Endothelial cell of hepatic sinusoid (primary cell): Measurements from ENCODE around the gene ABCA9.
"Not testable (repeated sequence)": the region's sequence is repeated elsewhere in the genome, so short reads cannot be mapped to it uniquely, and the experiment has no call there.

Experiments used
- in situ Hi-C: cut with HindIII; loops from 2 replicates; pipeline ENCODE4 v1.10.0; 2017; ENCODE audit warnings: low sequenced_read_pairs

Gene ABCA9

DNA sequence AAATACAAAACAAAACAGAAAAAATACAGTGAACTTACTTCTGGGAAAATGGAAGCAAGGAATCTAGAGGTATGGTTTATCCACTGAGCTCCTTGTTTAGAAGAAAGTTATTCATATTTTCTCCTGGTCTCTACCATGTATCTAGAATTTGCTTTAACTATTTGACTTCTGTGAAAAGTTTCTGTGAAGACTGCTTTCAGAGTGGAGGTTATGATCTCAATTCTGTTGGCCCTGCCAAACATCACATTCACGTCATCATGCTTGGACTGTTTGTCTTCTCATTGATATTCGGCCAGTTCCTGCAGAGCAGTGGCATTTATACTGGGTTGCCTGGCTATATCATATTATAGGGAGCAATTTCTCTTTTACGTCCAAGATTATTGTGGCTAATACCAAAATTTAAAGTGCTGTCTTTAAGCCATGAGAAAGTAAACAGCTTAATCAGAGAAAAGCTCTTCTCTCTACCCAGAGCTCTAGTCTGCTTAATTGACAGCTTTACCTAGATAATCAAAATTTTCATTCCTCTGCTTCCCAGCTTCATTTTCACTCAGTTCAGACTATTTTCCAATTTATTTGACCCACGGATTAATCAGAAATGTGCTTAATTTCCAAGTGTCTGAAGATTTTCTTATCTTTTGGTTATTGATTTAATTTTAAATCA is 105.4 kb downstream of the ABCA9 start, which contains the start of gene ABCA8:
TSS of gene ABCA8 (minus strand) at position 212 of the 661 bp plus-strand sequence. CDS start 13,358 bp downstream, outside the sequence.
- in situ Hi-C loops, result no loop called here

DNA sequence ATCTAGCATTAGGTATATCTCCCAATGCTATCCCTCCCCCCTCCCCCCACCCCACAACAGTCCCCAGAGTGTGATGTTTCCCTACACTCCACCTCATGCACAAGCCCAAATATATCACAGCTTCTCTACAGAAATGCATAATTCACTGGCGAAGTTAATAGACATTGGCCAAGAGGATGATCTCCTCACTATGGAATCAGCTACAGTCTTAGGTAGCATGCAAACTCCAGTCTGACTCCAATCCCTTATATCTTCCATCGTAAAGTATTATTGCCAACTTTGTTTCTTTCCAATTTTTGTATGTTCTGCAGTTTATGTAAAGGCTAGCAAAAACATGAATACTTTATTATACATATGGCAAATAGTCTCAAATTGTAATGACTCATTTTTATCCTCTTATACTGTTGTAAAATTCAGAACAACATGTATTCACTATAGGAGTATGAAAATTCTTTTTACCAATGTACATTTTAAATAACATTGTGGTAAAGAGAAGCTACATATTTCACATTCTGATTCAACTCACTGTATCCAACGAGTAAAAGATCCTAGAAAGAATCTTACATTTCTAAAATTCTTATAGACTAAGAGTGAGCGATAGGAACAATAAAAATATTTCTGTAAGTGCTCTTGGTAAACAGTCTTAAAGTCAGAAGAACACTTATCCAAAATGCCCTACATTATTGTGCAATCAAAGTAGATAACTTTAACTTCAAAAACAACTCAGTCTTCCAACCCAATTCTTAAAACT is 106.4 kb downstream of the ABCA9 start:
- in situ Hi-C loops, result no loop called here

DNA sequence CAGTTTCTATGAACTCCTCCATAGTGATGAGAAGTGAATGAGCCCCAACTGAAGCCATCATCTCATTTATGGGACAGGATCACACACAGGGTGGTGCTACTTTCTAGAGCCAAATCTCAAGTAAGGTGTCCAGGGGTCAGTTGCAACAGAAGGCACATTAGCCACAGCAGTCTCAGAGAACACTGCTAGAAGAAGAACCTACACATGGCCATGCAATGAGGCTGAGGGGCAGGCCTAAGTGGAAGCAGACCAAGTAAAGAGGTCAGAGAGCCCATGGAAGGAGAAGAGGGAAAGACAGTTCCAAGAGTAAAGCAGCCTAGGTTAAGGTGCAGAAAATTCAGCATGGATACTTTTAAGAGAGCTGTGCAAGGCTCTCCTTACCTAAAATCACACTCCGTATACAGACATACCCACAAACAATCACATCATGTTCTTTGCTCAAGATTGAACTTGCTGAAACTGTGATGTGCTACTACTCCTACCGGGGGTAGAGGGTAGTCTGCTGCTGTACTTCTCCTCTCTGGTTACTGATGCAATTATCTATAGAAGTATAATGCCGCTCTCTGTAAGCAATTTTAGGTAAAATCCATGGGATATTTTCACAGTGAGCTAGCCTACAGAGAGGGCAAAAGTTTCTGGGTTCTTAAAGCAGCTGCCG is 107.3 kb downstream of the ABCA9 start:
- in situ Hi-C loops, result no loop called here

DNA sequence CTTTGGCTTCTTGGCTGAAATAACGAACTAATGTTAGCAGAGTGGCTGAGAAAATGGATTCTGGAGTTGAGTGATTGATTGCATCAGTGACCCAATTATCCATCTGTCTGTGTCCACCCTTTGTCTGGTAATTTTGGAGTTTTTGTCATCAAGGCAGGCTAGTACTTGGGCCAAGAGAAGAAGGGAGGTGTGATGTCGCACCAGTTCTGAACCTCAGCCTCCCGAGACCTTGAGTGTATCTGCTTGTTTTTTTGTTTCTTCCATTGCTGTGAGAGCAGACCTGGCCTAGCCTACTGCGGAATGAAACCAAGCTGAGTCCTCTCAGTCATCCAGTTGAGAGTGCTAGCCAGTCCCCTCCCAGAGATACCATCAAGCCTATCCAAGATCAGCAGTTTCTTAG is 110.0 kb downstream of the ABCA9 start:
- in situ Hi-C loops, result no loop called here

DNA sequence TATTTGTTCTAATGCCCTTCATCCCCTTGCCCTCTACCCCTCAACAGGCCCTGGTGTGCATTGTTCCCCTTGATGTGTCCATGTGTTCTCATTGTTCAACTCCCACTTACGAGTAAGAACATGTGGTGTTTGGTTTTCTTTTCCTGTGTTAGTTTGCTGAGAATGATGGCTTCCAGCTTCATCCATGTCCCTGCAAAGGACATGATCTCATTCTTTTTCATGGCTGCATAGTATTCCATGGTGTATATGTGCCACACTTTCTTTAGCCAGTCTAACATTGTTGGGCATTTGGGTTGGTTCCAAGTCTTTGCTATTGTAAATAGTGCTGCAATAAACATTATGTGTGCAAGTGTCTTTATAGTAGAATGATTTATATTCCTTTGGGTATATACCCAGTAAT is 112.9 kb downstream of the ABCA9 start:
- in situ Hi-C loops, result not testable (repeated sequence)

DNA sequence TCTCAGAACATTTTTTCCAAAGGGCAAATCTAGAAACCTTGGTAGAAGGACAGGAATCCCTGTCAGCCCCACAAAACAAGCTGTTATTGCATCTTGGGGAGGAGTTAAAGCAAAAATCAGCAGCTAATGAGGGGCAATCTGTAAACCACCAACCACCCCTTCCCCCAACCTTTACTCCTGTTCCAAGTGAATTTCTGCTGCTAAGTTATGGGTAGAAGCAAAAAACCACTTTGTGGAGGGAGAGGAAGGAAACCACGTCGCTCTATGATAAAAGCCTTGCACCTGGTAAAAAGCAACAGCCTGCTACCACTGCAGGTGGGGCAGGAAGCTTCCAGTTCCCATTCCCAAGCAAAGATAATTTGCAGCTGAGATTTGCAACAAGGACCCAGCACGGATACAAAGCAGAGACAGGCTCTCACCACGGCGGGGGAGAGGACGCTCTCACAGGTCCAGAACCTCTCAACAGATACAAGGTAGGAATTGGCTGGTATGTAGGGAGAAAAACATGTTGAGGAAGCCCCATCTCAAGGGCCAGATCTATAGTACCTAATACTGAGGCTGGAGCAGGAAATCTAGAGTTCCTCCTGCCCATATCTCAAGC is 116.2 kb downstream of the ABCA9 start:
- in situ Hi-C loops, result loop anchor here (5.0 kb wide), 1 partner anchor 48 kb away; no protein-coding TSS in a partner anchor

DNA sequence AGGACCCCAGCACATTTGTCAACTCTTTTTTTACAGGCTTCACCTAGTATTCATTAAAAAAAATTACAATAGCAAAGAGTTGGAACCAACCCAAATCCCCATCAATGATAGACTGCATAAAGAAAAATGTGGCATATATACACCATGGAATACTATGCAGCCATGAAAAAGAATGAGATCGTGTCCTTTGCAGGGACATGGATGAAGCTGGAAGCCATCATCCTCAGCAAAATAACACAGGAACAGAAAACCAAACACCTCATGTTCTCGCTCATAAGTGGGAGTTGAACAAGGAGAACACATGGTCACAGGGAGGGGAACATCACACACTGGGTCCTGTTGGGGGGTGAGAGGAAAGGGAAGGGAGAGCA is 116.9 kb downstream of the ABCA9 start:
- in situ Hi-C loops, result loop anchor here (5.0 kb wide), 1 partner anchor 49 kb away; no protein-coding TSS in a partner anchor

DNA sequence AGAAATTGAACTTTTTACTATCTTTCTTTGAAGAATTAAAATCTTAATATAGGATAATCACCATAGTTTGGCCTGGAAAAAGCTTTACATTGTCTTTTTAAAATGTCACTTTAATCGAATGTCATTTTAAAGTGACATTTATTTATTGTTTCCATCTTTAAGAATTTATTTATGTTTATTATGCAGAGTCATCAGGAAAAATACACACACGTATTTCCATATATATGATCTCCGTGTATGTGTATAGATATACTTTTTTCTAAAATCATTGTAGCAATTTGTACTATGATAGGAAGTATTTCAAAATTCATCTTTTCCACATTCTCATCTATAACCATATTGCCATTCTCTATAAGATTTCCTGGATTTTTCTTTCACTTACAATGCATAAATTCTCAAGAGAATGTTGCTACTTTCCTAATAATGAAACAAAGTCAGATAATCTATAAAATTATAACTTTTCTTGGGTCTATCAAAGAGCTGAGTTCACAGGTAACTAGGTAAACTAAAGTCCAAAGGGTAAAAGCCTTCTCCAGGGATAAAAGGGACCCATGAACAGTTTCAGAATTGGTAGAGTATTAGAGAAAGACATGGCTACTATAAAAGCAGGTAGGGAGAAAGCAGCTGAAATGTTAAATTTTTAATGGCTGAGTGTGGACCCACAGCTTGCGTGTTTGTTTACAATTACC is 117.5 kb downstream of the ABCA9 start:
- in situ Hi-C loops, result loop anchor here (5.0 kb wide), 1 partner anchor 49 kb away; no protein-coding TSS in a partner anchor

DNA sequence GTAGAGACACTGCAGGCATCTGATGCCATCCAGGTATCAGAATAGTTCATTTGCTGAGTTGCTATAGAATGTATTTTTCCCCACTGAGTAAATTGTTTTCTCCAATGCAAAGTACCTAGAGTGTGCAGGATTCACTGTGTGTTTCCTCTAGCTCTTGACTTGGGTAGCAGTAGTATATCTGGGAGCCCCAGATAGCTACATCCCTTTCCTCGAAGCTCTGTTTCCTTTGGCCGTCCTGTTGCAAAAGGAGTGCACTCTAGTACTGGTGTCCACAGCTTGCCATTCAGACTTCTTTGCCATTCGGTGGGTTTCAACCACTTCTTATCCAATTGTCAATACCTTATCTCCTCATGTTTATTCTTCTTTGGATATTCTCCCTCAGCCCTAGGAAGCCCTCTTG is 118.3 kb downstream of the ABCA9 start:
- in situ Hi-C loops, result loop anchor here (5.0 kb wide), 1 partner anchor 50 kb away; no protein-coding TSS in a partner anchor

DNA sequence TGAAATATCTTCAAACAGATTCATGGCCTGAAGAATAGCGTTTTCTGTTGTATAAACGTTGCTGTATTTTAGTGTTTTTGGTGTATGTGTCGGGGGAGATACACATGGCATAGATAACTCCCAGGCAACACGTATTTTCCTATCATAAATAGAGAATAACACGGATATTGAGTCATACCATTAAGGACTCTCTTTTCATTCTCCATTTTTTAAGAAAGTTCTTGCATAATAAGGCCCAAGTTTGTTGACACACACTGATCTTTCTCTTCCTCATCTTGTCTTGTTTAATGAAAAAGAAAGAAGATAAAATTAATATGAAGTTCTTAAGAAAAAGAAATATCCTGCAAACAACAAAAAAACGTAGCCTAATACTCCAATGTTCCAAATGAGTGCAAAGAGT is 119.0 kb downstream of the ABCA9 start:
- in situ Hi-C loops, result loop anchor here (5.0 kb wide), 1 partner anchor 51 kb away; no protein-coding TSS in a partner anchor

DNA sequence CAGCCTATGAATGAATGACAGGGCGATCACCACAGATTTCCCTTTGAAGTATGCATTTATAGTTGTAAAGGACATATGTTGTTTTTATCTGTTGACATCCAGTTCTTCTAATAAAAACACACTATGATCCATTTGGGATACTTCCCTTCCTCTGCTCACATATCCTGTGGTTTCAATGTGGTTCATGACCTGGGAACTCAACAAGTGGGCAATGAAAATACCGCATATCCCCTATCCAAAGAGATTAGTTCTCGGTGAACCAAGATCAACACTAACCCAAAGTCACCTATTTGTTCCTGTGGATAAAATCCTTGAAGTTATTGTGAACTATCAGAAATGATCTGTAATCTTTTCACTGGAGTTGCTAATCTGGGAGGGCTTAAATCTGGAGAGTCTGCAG is 121.5 kb downstream of the ABCA9 start:
- in situ Hi-C loops, result no loop called here

DNA sequence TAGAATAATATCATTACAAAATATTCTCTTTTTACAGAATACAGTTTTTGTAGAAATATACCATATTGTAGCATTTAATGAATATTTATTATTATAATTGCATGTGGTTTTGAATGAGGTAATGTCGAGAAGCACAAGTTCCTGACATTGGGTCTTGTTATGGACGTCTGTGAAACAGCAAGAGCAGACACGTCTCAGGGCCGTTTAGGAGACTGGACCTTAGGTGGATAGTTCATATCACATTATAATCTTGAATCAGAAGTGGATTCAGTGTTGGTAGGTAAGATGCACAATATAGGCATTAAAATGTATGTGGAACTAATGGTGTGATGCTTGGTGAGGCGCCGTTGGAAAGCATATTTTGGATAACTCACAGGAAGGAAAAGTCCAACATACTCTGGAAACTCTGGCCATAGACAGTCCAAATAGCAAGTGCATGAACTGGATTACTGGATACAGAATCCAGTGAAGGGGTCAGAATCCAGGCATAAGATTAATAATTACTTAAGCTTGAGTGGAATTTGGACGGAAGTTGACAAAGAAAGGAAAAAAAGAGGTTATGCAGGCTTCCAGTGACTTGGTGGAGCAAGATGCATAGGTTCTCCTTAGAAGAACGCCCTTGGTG is 122.7 kb downstream of the ABCA9 start:
- in situ Hi-C loops, result no loop called here

DNA sequence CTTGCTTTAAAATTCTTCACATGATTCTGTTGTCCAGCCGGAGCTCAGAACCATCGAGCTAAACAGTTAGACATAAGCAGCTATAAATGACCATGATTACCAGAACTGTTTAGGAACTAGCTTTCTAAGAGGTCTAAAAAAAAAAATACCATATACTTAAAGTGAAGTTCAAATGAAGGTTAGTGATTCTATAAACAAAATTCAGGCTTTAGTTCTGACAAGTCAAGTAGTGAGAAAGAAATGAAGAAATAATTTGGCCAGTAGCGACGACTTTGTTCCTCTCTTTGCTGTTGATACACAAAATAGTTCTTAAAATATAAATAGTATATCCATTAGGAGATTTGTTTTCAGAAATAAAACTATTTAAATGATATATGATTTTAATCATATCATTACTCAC is 133.2 kb downstream of the ABCA9 start:
- in situ Hi-C loops, result no loop called here

DNA sequence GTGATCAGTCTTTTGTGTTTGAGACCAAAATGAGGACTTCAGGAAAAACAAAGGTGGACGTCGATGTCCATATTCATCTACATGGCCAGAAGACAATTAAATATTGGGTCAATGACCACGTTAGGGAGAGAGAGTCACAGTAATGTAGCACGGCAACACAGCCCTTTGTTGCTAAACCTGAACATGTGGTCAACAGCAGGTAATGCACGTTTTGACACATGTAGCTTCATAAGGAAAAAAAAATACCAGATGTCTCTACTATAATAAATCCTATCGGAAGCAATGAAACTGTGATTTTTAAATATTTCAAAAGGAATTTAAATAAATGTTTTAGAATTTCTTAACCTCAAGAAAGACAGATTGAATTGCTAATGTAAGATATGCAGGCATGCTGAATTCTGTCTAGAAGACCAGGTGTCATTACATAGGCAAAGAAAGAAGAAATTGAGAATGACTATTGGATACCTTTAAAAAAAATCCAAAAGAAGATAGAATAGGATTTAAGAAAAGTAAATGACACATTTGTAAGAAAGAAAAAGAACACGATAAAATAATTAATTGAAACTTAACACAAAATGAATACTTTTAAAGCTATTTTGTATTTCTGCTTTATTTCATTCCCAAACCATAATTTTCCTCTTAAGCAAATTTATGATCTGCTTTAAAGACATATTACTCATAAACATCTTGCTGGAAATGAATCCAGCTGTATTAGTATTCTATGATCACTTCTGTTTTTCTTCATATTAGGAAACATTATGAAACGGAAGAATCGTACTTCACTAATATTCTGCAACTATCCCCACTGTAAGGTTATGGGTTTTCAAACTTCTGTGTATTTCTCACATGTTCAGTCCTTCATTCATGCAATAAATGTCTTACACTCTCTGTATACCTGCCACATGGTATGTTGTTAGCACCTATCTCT is 135.7 kb downstream of the ABCA9 start:
- in situ Hi-C loops, result loop anchor here (5.0 kb wide), 2 partner anchors 38 to 148 kb away; no protein-coding TSS in a partner anchor
